ENCODE measurements around the gene ROBO1.

DNA sequence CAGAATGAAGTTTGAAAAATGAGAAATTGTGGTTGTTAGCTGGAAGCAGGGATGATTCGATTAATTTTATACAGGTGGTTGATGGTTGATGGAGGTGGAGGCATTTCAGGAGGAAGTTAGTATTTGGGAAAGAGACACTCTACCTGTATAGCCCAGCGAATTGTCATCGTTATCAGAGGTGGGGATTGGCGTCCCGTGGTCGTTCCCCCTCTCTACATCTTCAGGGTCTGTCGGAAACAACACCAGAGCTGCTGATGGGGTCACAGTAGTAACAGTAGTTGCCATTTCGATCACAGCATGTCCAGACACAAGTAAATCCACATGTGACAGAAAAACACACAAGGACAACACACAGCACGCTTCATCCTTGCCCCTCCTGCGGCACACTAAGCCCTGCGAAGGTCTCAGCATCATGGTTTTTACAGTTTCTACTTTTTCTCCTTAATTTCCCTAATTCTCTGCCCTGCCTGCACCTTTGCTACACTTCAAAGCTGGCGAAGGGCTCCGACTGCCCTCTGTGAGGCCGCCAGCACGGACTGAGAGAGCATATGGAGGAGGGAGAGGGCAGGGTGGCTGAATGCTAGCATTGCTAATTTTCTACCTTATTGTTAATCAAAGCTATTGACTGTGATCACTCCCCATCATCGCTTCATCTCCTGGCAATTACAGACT is 642.3 kb downstream of the ROBO1 start:
- TF ChIP-seq, protein P1, sequence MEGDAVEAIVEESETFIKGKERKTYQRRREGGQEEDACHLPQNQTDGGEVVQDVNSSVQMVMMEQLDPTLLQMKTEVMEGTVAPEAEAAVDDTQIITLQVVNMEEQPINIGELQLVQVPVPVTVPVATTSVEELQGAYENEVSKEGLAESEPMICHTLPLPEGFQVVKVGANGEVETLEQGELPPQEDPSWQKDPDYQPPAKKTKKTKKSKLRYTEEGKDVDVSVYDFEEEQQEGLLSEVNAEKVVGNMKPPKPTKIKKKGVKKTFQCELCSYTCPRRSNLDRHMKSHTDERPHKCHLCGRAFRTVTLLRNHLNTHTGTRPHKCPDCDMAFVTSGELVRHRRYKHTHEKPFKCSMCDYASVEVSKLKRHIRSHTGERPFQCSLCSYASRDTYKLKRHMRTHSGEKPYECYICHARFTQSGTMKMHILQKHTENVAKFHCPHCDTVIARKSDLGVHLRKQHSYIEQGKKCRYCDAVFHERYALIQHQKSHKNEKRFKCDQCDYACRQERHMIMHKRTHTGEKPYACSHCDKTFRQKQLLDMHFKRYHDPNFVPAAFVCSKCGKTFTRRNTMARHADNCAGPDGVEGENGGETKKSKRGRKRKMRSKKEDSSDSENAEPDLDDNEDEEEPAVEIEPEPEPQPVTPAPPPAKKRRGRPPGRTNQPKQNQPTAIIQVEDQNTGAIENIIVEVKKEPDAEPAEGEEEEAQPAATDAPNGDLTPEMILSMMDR (IDR thresholded peaks at IDR 0.05): no peak
- TF ChIP-seq ZFX (IDR thresholded peaks at IDR 0.05; ENCODE audit: borderline replicate concordance): no peak
